AG09319 (cell line): ENCODE measurements around the gene PPARD.
"Not testable (repeated sequence)": the region's sequence is repeated elsewhere in the genome, so short reads cannot be mapped to it uniquely, and the experiment has no call there.

Source experiments
- DNase-seq: peaks from one replicate; pipeline ENCODE4 v3.0.0-alpha.2; 2010; ENCODE audit warnings: low read depth; ENCODE audit errors: extremely low read depth
- CTCF ChIP-seq: IDR thresholded peaks from 2 replicates; pipeline ENCODE4 v1.5.1; 2011; ENCODE audit warnings: low read depth, mild to moderate bottlenecking, inconsistent platforms, low read length, moderate library complexity

The PPARD gene

DNA sequence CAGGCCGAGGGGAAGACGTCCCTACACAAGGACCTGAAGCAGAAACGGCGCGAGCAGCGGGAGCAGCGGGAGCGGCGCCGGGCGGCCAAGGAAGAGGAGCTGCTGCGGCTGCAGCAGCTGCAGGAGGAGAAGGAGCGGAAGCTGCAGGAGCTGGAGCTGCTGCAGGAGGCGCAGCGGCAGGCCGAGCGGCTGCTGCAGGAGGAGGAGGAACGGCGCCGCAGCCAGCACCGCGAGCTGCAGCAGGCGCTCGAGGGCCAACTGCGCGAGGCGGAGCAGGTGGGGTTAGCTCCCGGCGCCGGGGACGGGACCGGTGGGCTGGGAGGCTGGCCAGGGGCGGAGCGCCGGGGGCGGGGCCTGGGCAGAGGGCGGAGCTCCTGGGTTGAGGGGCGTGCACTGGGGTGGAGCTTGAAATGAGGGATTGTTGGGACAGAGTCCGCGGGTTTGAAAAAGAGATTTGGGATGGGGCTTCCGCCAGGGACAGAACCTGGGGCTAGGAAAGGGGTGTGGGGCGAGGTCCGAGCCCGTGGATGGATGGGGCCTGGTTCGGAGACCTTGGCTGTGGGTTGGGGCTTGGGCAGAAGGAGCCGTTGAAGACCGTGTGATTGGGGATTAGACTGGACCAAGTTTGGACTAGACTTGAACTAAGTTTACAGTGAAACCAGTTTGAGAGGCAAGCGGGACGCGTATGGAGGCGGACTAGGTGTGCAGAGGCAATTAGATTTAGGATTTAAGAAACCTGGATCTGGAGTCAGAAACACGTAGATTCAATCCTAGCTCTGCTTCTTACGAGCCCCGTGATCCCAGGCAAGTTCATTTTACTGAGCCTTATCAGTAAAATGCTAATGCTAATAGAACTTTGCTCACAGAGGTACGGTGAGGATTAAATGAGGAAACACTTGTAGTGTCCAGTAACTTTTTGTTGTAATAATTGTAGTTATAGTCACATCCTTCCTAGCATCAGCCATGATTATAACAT is 23.9 kb upstream of the PPARD start:
- no peak for DNase-seq
- TF ChIP-seq CTCF: no peak; the same call in 1 of the 2 replicates

GRCh38 chr6:35319346-35320030 is 22.9 kb upstream of the PPARD start:
- no peak for TF ChIP-seq CTCF
- no peak for DNase-seq

GRCh38 chr6:35320031-35320410 is 22.3 kb upstream of the PPARD start:
- no peak for TF ChIP-seq CTCF
- no peak for DNase-seq

DNA sequence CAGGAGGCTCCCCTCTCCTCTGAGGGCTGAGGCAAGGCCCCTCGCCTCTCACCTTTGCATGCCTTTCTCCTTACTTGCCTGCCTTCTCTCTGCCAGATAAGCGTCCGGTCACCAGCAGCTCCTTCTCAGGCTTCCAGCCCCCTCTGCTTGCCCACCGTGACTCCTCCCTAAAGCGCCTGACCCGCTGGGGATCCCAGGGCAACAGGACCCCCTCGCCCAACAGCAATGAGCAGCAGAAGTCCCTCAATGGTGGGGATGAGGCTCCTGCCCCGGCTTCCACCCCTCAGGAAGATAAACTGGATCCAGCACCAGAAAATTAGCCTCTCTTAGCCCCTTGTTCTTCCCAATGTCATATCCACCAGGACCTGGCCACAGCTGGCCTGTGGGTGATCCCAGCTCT is 21.3 kb upstream of the PPARD start:
- DNase-seq: no peak
- TF ChIP-seq CTCF: no peak

DNA sequence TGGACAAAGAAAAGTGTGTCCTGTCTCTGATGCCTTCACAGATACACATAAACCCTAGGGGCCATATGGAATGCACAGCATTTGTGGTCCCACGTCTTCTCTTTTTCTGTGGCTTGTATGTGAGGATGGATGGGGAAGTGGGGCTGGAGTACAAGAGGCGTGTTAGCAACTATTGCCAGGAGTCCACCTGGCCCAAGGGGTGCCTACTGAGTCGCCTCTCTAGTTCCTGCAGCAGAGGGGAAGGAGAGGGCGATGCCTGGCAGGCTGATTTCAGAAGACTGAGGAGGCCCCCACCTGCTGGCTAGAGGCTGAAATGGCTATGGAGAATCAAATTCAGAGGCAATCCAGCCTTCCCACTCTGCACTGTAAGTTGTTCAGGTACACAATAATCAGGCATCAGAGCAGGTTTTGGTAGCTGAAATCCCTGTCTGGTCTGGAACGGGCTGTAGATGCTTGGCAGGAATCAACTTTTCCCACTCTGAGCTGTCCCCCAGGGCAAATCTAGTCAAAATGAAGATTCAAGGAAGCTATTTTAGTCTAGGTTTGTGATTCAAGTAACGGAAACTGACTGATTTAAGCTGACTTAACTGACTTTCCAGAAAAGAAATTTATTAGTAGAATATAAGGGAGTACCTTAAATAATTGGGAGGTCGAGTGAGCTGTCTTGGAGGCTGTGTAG is 14.9 kb upstream of the PPARD start:
- peak; percentile 75 for TF ChIP-seq CTCF
- DNase-seq: no peak

- DNase-seq: no peak
- TF ChIP-seq CTCF: no peak
These were observed 14.1 kb upstream of the PPARD start for GRCh38 chr6:35328108-35328723.

- DNase-seq: not testable (repeated sequence)
These were observed 13.4 kb upstream of the PPARD start for GRCh38 chr6:35328965-35329364.
